H1 (cell line): ENCODE measurements around the gene RGS11.

Experiments
- ASH2L ChIP-seq: fragments of 200-600, 300-600 bp; sonication (generic); IDR thresholded peaks from one replicate; pipeline ENCODE4 v1.7.1; 2017; ENCODE audit warnings: low read length
- CHD2 ChIP-seq: IDR thresholded peaks from 2 replicates; pipeline ENCODE4 v1.6.1; 2012; ENCODE audit warnings: low read length, improper control_type of control experiment
- CTBP2 ChIP-seq: IDR thresholded peaks from 2 replicates; pipeline ENCODE4 v1.7.0; 2011; ENCODE audit warnings: borderline replicate concordance, mild to moderate bottlenecking, moderate library complexity, mixed read lengths, low read length; ENCODE audit not compliant: insufficient read depth, insufficient read length
- CTCF ChIP-seq, 3 experiments: IDR thresholded peaks; 1 replicate in 2 of 3; 2 replicates in 1 of 3; pipeline versions ENCODE4 v1.5.1 to v1.6.1; 2011; ENCODE audit warnings: low read length in 3 of 3, mild to moderate bottlenecking in 3 of 3, inconsistent platforms in 2 of 3, low read depth in 1 of 3, moderate library complexity in 1 of 3; ENCODE audit not compliant: insufficient read depth in 1 of 3; ENCODE audit errors: control extremely low read depth in 1 of 3
- EZH2 ChIP-seq: fragments of 200-600 bp; sonication (generic); IDR thresholded peaks from 2 replicates; pipeline ENCODE4 v1.7.1; 2012; ENCODE audit warnings: low read depth, mild to moderate bottlenecking, moderate library complexity, low read length, inconsistent platforms; ENCODE audit not compliant: severe bottlenecking
- HDAC2 ChIP-seq, 2 experiments: fragments of 300-600 bp in 1 of 2; sonication (generic) in 1 of 2; IDR thresholded peaks; 2 replicates each; pipeline ENCODE4 v1.6.1; 2011 to 2012; ENCODE audit warnings: low read depth in 2 of 2, low read length in 2 of 2, mild to moderate bottlenecking in 2 of 2, moderate library complexity in 2 of 2, borderline replicate concordance in 1 of 2, inconsistent platforms in 1 of 2
- JUN ChIP-seq: IDR thresholded peaks from 2 replicates; pipeline ENCODE4 v1.6.1; 2011; ENCODE audit warnings: low read depth, mild to moderate bottlenecking, improper control_type of control experiment, low read length
- NRF1 ChIP-seq: IDR thresholded peaks from 2 replicates; pipeline ENCODE4 v1.6.1; 2011; ENCODE audit warnings: mild to moderate bottlenecking, low read depth, low read length, improper control_type of control experiment
- POLR2A ChIP-seq, 2 experiments: IDR thresholded peaks; 1 replicate in 1 of 2; 2 replicates in 1 of 2; pipeline ENCODE4 v1.6.1; 2011; ENCODE audit warnings: low read depth in 2 of 2, low read length in 2 of 2, mild to moderate bottlenecking in 2 of 2; ENCODE audit errors: control extremely low read depth in 1 of 2
- POLR2AphosphoS5 ChIP-seq: IDR thresholded peaks from 2 replicates; pipeline ENCODE4 v1.6.1; 2011; ENCODE audit warnings: low read depth, low read length
- SP1 ChIP-seq: IDR thresholded peaks from 2 replicates; pipeline ENCODE4 v1.6.1; 2011; ENCODE audit warnings: low read depth, low read length
- USF2 ChIP-seq: IDR thresholded peaks from 2 replicates; pipeline ENCODE4 v1.6.1; 2011; ENCODE audit warnings: low read length, improper control_type of control experiment

GRCh38 chr16:228151-228851 lies 47.4 kb downstream of the RGS11 start:
- TF ChIP-seq CTCF (IDR thresholded peaks at IDR 0.05; ENCODE audit: control extremely low read depth in 1 of 3, insufficient read depth in 1 of 3, low read depth in 1 of 3, low read length in 3 of 3) (no peak), ASH2L (no peak), HDAC2 (IDR thresholded peaks at IDR 0.05; ENCODE audit: borderline replicate concordance in 1 of 2, low read depth in 2 of 2, low read length in 2 of 2) (no peak; a peak in 1 of 4 replicates), JUN (no peak), CTBP2 (no peak), POLR2AphosphoS5 (no peak), POLR2A (IDR thresholded peaks at IDR 0.05; ENCODE audit: control extremely low read depth in 1 of 2, low read depth in 2 of 2, low read length in 2 of 2) (no peak), USF2 (no peak), SP1 (no peak), NRF1 (no peak), EZH2 (no peak), CHD2 (no peak)
